ENCODE results near the gene MSANTD2. TPM values are rescaled to one million over a fixed set of nuclear protein-coding genes. Genes with fewer than 3 reads are reported as not detected.

The MSANTD2 gene
- total and polyA plus RNA-seq, 7 experiments from 2014 or later: 3.8 to 29.5 (median 12.1) TPM

GRCh38 chr11:124759266-124760204 is 40.7 kb downstream of the MSANTD2 start:
- Mint-ChIP-seq H3K36me3 (no peaks in the 10 kb centered on the region), H3K9me3 (peaks cover 0 to 1% (median 0%) of the 10 kb centered on the region in 11 donors), H3K4me1 (peaks cover 6 to 44% (median 24%) of the 10 kb centered on the region in 7 donors), H3K4me3 (peak overlapping the region in 9 of 10 donors; percentile 50 to 98 (median 73)), H3K27ac (peak overlapping the region in 3 of 9 donors; percentile 14 to 43 (median 24)), H3K27me3 (peaks cover 36 to 60% (median 53%) of the 10 kb centered on the region in 5 donors)
- no peaks in the 10 kb centered on the region for H3K36me3 ChIP-seq (ENCODE audit: control insufficient read depth in 2 of 3, insufficient read depth in 3 of 3, low read length in 3 of 3)
- H3K4me3 ChIP-seq (ENCODE audit: low read length): no peak overlapping the region
- peaks cover 8 to 31% of the 10 kb centered on the region in 2 donors for H3K4me1 ChIP-seq (ENCODE audit: control insufficient read depth in 2 of 2, insufficient read depth in 2 of 2, low read length in 2 of 2)
- DNase-seq (peak in 1 of 9 donors; percentile 10), ATAC-seq (no peak)
- H3K27me3 ChIP-seq (ENCODE audit: control insufficient read depth in 2 of 2, insufficient read depth in 2 of 2, low read length in 2 of 2): peaks cover 7 to 16% of the 10 kb centered on the region in 2 donors
- ChIA-PET CTCF (interaction anchor here (2.4 to 4.5 kb wide), 2 partner anchors 12 to 89 kb away, joined by 12 to 23 read pairs; no protein-coding TSS in a partner anchor), POLR2A (interaction anchor here (1.7 to 5.4 kb wide), 4 partner anchors 8 to 90 kb away, joined by 5 to 54 read pairs (median 26); partner anchors contain the start of gene VSIG2)
- H3K9me3 ChIP-seq (ENCODE audit: control insufficient read depth in 2 of 3, low read length in 3 of 3): no peaks in the 10 kb centered on the region
- intact Hi-C loops (cut with micrococcal nuclease): loop anchor here (5.0 kb wide), 3 partner anchors 193 to 383 kb away; partner anchors contain the start of gene CCDC15 (in 1 of the 2)
- no peak overlapping the region for H3K27ac ChIP-seq (ENCODE audit: low read depth, low read length)

DNA sequence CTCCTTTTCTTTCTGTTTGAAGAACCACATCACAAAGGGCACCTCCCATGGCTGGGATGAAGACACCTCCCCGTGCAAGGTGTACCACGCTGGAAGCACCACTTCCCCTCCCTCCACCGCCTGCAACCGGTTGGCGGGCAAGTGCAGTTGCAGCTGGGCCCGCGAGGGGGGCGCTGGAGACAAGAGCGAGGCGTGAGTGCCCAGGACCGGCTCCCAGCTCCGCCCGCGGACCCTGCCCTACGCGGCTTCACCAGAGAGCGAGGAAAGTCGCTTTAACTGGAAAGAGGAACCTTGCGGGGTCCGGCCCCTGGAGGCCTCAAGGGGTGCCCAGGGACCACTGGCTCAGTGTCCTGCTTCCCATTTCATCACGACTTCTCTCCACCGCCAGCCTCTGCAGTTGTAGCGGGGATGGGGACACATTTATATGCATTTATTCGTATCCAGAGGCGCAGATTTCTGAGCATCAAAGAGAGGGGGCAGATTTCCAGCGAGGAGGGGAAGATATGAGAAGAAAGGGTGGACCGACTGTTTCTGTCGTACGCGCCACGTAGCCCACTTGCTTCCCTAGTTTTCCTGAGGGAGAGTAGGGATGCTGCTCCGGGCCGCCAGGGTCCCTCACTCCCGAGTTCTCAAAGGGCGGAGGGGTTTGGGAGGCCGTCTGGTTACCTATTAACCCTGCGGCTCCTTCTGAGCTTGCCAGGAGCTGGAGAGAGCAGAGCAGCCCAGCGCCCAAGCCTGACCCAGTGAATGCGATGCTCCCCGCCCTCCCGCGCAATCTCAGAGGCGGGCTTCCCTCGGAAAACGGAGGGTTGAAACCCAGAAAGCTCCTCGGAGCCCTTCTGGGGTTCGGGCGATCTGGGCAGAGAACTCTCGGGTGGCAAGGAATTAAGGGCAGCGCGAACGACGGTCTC is 41.6 kb downstream of the MSANTD2 start:
- Mint-ChIP-seq H3K4me3 (peak overlapping the region; percentile 52 to 98 (median 76)), H3K4me1 (peaks cover 6 to 41% (median 24%) of the 10 kb centered on the region in 7 donors), H3K36me3 (no peaks in the 10 kb centered on the region), H3K9me3 (peaks cover 0 to 1% (median 0%) of the 10 kb centered on the region in 11 donors), H3K27me3 (peaks cover 36 to 60% (median 53%) of the 10 kb centered on the region in 5 donors), H3K27ac (peak overlapping the region in 2 of 9 donors; percentile 38 to 41)
- DNase-seq (peak in 8 of 9 donors; percentile 61 to 73 (median 66)), ATAC-seq (peak; percentile 78)
- ChIA-PET CTCF (interaction anchor here (1.6 to 4.5 kb wide), 3 partner anchors 11 to 88 kb away, joined by 5 to 23 read pairs (median 12); no protein-coding TSS in a partner anchor), POLR2A (interaction anchor here (0.7 to 5.4 kb wide), 6 partner anchors 11 to 94 kb away, joined by 3 to 42 read pairs (median 3); partner anchors contain the start of gene MSANTD2)
- no peaks in the 10 kb centered on the region for H3K9me3 ChIP-seq (ENCODE audit: control insufficient read depth in 2 of 3, low read length in 3 of 3)
- H3K36me3 ChIP-seq (ENCODE audit: control insufficient read depth in 2 of 3, insufficient read depth in 3 of 3, low read length in 3 of 3): no peaks in the 10 kb centered on the region
- peak overlapping the region; percentile 27 for H3K4me3 ChIP-seq (ENCODE audit: low read length)
- no peak overlapping the region for H3K27ac ChIP-seq (ENCODE audit: low read depth, low read length)
- H3K4me1 ChIP-seq (ENCODE audit: control insufficient read depth in 2 of 2, insufficient read depth in 2 of 2, low read length in 2 of 2): peaks cover 8 to 31% of the 10 kb centered on the region in 2 donors
- H3K27me3 ChIP-seq (ENCODE audit: control insufficient read depth in 2 of 2, insufficient read depth in 2 of 2, low read length in 2 of 2): peaks cover 7 to 16% of the 10 kb centered on the region in 2 donors
- intact Hi-C loops (cut with micrococcal nuclease): loop anchor here (1.0 kb wide), 2 partner anchors 12 to 79 kb away; no protein-coding TSS in a partner anchor

DNA sequence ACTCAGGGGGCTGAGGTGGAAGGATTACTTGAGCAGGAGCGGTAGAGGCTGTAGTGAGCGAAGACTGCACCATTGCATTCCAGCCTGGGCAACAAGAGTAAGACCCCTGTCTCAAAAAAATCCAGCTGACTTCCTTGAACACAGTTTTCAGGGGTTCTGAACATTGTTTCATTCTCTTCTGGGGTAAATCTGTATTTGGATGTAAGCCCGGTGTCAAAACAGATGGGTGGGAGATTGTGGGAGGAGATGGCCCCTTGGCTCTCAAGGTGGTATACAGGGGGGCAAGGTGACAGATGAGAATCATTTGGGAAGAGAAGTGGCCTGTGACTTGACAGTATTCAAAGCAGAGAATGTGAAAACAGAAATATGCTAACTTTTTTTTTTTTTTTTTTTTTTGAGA is 42.9 kb downstream of the MSANTD2 start:
- intact Hi-C loops (cut with micrococcal nuclease): no loop called here
- H3K27me3 Mint-ChIP-seq: peaks cover 36 to 58% (median 48%) of the 10 kb centered on the region in 5 donors
- no peak overlapping the region for H3K4me3 Mint-ChIP-seq

DNA sequence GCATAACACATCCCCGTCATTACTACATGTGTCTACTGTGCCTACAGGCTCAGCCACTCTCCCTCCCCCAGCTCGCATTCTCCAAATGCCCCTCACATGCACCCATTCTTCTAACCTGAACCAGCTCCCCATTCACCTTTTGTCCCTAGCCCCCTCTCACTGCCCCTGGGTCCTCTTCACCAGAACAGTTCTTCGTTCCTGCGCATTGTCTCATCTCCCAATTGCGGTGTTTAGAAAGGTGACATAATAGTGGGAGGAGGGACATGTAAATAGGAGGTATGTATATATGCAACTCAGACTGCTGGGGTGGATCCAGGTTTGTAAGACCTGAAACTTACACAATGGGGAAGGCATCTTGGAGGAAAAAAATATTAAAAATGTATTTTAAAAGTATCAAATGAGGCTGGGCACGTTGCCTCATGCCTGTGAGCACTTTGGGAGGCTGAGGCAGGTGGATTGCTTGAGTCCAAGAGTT is 43.4 kb downstream of the MSANTD2 start:
- H3K27me3 Mint-ChIP-seq: peaks cover 36 to 57% (median 48%) of the 10 kb centered on the region in 5 donors
- Histone ChIP-seq H3K27me3 (ENCODE audit: control insufficient read depth in 2 of 2, insufficient read depth in 2 of 2, low read length in 2 of 2) (peaks cover 7 to 16% of the 10 kb centered on the region in 2 donors), H3K4me3 (ENCODE audit: low read length) (no peak overlapping the region), H3K4me1 (ENCODE audit: control insufficient read depth in 2 of 2, insufficient read depth in 2 of 2, low read length in 2 of 2) (peaks cover 6 to 29% of the 10 kb centered on the region in 2 donors), H3K9me3 (ENCODE audit: control insufficient read depth in 2 of 3, low read length in 3 of 3) (no peaks in the 10 kb centered on the region), H3K27ac (ENCODE audit: low read depth, low read length) (no peak overlapping the region), H3K36me3 (ENCODE audit: control insufficient read depth in 2 of 3, insufficient read depth in 3 of 3, low read length in 3 of 3) (no peaks in the 10 kb centered on the region)
- ChIA-PET POLR2A (interaction anchor here (1.0 to 5.4 kb wide), 2 partner anchors 9 to 12 kb away, joined by 4 to 42 read pairs; no protein-coding TSS in a partner anchor), CTCF (interaction anchor here (0.5 to 4.5 kb wide), 3 partner anchors 9 to 83 kb away, joined by 3 to 23 read pairs (median 5); partner anchors contain the start of gene SPA17)
- H3K4me3 Mint-ChIP-seq: no peak overlapping the region
- ATAC-seq (no peak), DNase-seq (no peak)
- no peaks in the 10 kb centered on the region for H3K36me3 Mint-ChIP-seq
- no peak overlapping the region for H3K27ac Mint-ChIP-seq
- H3K4me1 Mint-ChIP-seq: peaks cover 6 to 33% (median 19%) of the 10 kb centered on the region in 7 donors
- intact Hi-C loops (cut with micrococcal nuclease): no loop called here
- peaks cover 0 to 1% (median 0%) of the 10 kb centered on the region in 11 donors for H3K9me3 Mint-ChIP-seq

More for the DNA sequence above, 42.9 kb downstream of the MSANTD2 start:
- POLR2A ChIA-PET: interaction anchor here (1.0 to 5.4 kb wide), 3 partner anchors 10 to 92 kb away, joined by 3 to 42 read pairs (median 4); no protein-coding TSS in a partner anchor
- Histone ChIP-seq H3K4me3 (ENCODE audit: low read length) (no peak overlapping the region), H3K36me3 (ENCODE audit: control insufficient read depth in 2 of 3, insufficient read depth in 3 of 3, low read length in 3 of 3) (no peaks in the 10 kb centered on the region), H3K9me3 (ENCODE audit: control insufficient read depth in 2 of 3, low read length in 3 of 3) (no peaks in the 10 kb centered on the region), H3K4me1 (ENCODE audit: control insufficient read depth in 2 of 2, insufficient read depth in 2 of 2, low read length in 2 of 2) (peaks cover 8 to 31% of the 10 kb centered on the region in 2 donors), H3K27ac (ENCODE audit: low read depth, low read length) (no peak overlapping the region), H3K27me3 (ENCODE audit: control insufficient read depth in 2 of 2, insufficient read depth in 2 of 2, low read length in 2 of 2) (peaks cover 7 to 16% of the 10 kb centered on the region in 2 donors)
- no peaks in the 10 kb centered on the region for H3K36me3 Mint-ChIP-seq
- peaks cover 0 to 1% (median 0%) of the 10 kb centered on the region in 11 donors for H3K9me3 Mint-ChIP-seq
- peaks cover 6 to 33% (median 19%) of the 10 kb centered on the region in 7 donors for H3K4me1 Mint-ChIP-seq
- no peak for DNase-seq
- CTCF ChIA-PET: interaction anchor here (1.6 to 4.5 kb wide), 3 partner anchors 10 to 87 kb away, joined by 5 to 23 read pairs (median 12); no protein-coding TSS in a partner anchor
- no peak overlapping the region for H3K27ac Mint-ChIP-seq
- ATAC-seq: no peak

DNA sequence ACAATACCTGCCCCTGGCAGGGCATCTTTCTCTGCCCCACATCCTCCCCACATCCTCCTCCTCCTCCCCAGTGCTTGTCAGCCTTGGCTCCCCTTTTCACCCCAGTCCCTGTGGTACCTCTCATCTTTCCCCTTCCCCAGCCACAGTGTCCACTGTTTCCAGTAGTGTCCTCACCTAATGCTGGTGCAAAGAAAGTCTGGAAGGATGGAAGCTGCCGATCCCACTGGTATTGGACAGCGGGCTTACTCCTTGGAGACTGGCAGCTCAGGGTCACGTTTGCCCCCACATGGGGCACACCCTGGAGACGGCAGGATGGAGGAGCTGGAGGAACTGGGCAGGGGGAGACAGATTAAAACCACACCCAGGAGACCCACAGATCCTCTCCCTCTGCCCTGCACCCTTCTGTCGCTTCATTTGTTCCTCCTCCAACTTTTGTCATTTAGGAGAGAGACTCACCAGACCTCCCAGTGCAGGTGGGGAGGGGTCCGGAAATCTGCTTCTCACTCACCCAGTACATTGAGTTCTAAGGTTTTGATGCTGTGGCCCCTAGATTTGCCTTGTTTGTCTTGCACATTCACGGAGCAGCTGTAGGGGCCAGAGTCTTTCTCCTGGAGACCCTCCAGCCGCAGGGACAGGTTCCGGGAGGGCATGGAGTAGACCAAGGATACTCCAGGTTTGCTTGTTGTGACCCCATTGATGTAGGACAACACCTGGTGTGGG is 44.0 kb downstream of the MSANTD2 start:
- intact Hi-C loops (cut with micrococcal nuclease): no loop called here
- Mint-ChIP-seq H3K9me3 (peaks cover 0 to 1% (median 0%) of the 10 kb centered on the region in 11 donors), H3K4me1 (peaks cover 6 to 33% (median 19%) of the 10 kb centered on the region in 7 donors), H3K4me3 (no peak overlapping the region), H3K27ac (peak overlapping the region in 1 of 9 donors; percentile 19), H3K27me3 (peaks cover 36 to 51% (median 44%) of the 10 kb centered on the region in 5 donors), H3K36me3 (no peaks in the 10 kb centered on the region)
- H3K27me3 ChIP-seq (ENCODE audit: control insufficient read depth in 2 of 2, insufficient read depth in 2 of 2, low read length in 2 of 2): peaks cover 7 to 14% of the 10 kb centered on the region in 2 donors
- DNase-seq (no peak), ATAC-seq (no peak)
- no peak overlapping the region for H3K4me3 ChIP-seq (ENCODE audit: low read length)
- H3K36me3 ChIP-seq (ENCODE audit: control insufficient read depth in 2 of 3, insufficient read depth in 3 of 3, low read length in 3 of 3): no peaks in the 10 kb centered on the region
- no peak overlapping the region for H3K27ac ChIP-seq (ENCODE audit: low read depth, low read length)
- H3K4me1 ChIP-seq (ENCODE audit: control insufficient read depth in 2 of 2, insufficient read depth in 2 of 2, low read length in 2 of 2): peaks cover under 1 to 23% of the 10 kb centered on the region in 2 donors
- ChIA-PET POLR2A (interaction anchor here (0.9 to 5.4 kb wide), 3 partner anchors 8 to 16 kb away, joined by 4 to 42 read pairs (median 4); no protein-coding TSS in a partner anchor), CTCF (interaction anchor here (0.5 to 4.5 kb wide), 3 partner anchors 9 to 82 kb away, joined by 3 to 23 read pairs (median 5); partner anchors contain the start of gene SPA17)
- no peaks in the 10 kb centered on the region for H3K9me3 ChIP-seq (ENCODE audit: control insufficient read depth in 2 of 3, low read length in 3 of 3)
